NCI-H226 (cell line): ENCODE measurements around the gene RASA3.
"Not testable (repeated sequence)": the region's sequence is repeated elsewhere in the genome, so short reads cannot be mapped to it uniquely, and the experiment has no call there.

Experiments
- DNase-seq: peaks from one replicate; pipeline ENCODE4 v3.0.0-alpha.2; 2015

The RASA3 gene

DNA sequence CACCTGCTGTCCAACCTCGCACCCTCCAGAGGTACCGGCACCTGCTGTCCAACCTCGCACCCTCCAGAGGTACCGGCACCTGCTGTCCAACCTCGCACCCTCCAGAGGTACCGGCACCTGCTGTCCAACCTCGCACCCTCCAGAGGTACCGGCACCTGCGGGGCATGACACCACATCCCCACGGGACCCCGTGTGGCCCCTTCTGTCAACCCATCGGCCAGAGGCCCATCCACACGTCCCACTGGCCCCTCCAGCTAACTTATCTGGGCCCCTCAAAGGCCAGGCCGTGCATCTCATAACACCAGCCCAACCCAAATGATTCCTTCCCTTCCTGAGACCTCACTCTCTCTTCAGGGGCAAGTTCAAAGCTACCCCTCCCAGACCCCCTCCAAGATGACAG lies 6.3 kb downstream of the RASA3 start:
- not testable (repeated sequence) for DNase-seq

GRCh38 chr13:114125589-114125988 lies 6.8 kb downstream of the RASA3 start:
- DNase-seq: no peak

GRCh38 chr13:114124921-114125320 lies 7.5 kb downstream of the RASA3 start:
- DNase-seq: peak; percentile 72

- DNase-seq: no peak
These were observed 8.0 kb downstream of the RASA3 start for GRCh38 chr13:114124431-114124830.

DNA sequence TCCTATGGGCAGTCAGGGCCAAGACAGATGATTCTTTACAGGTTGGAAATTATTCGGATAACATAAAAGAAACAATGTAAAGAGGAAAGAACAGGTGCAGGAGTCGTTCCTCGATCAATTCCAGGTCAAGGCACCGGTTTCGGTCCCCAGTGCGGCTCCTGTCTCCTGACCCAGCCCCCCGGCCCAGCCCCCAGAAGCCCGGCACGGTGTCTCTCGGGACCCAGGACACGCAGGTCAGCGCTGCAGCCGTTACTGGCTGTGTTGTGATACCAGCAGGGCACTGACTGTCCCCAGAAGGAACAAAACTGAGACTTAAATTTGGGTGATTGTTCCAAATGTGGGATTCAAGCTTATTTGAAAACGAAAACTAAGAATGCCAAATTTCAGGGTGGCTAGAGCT lies 8.5 kb downstream of the RASA3 start:
- DNase-seq: no peak

GRCh38 chr13:114123448-114123847 lies 9.0 kb downstream of the RASA3 start:
- DNase-seq: no peak

DNA sequence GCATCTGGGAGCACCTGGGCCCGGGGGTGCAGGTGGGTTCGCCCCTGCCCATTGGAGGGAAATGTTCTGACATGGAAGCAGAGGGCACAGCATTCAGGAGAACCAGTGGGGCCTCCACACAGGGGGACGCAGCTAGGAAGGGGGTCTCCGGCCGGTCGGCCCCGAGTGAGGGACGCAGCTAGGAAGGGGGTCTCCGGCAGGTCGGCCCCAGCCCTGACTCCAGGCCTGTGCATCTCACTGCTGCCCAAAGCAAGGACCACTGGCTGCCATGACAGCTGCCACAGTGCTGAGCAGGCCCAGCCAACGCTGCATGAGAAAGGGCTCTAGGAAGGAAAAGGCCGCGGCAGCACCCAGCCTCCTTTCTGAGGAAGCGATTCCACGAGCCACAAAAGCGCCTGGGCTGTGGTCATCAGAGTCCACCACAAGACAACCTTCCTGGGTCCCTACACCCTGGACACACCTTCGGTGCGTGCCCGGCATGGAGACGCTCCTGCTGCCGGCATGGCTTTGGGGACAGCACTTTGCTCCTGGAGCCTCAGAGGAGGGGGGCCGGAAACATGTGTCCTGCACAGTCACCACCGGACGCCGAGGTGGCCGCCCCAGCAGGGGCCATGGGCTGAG lies 9.7 kb downstream of the RASA3 start:
- DNase-seq: no peak

DNA sequence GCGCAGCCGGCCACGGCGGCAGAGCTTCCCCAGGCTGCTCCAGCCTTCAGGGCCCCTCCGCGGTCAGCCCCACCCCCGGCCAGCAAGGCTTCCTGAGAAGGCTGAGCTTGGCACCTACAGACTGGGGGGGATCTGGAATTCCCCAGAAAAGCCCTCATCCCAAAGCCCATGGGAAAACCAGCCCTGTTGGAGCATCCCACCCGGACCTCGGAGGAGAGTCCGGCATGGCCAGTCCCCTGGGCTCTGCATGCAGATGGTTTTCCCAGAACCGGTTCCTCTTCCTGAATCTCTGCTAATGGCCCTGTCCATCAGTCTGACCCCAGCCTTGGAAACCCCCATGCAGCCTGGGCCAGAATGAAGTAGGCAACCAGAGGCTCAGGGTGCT lies 10.3 kb downstream of the RASA3 start:
- DNase-seq: no peak

DNA sequence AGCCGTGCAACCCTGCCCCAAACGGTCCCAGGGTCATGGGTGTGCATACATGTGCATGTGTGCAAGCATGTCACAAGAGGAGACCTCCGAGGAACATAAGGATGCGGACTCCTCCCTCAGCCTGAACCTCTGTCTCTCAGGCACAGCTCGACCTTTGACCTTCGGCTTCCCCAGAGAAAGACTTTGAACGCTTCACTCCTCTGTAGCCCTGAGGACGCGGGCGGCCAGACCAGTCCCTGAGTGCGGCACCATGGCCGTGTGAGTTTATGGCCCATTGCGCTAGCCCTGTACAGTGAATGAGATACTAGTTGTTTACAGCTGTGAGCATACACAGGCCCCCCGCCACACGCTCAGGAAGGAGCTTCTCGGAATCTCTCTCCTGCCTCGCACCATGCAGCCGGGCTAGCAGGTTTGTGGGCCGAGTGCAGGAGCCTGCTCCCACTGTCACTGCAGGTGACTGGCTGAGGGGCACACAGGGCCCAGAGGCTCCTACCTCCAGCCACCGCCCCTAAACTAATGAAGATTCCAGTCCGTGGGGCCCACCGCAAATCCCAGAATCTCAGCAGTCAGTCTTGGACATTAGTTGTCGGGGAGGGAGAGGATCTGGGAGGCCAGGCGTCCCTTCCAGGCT lies 10.8 kb downstream of the RASA3 start:
- no peak for DNase-seq

- DNase-seq: no peak
These were observed 11.4 kb downstream of the RASA3 start for GRCh38 chr13:114121031-114121430.

GRCh38 chr13:114120591-114121011 lies 11.8 kb downstream of the RASA3 start:
- no peak for DNase-seq

GRCh38 chr13:114119196-114119595 lies 13.2 kb downstream of the RASA3 start:
- DNase-seq: peak; percentile 91

DNA sequence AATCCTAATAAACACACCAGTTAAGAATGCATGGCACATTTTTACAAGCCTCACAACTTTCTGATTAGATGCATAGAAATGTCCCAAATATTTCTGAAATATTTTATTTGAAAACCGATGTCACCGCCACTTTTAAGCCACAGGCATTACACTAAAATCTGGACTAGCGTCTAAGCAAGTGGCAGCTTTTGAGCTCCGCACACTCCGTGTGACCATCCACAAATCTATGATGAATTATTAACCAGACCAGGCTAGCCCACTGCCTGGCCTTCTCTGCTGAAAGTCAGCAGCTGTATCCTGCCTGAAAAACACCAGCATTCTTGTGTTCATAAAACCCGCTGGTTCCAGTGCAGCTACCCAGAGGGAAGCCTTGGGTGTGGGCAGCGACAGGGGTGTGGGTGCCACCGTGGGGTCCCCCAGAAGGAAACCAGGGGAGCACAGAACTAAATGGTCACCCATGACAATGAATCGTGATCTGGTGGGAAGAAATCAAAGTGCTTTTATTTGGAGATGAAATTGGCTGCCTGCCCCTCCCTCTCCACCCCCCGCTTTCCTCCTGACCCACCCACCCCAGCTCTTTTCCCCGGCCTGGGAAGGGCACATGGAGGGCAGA lies 13.8 kb downstream of the RASA3 start:
- peak; percentile 34 for DNase-seq

DNA sequence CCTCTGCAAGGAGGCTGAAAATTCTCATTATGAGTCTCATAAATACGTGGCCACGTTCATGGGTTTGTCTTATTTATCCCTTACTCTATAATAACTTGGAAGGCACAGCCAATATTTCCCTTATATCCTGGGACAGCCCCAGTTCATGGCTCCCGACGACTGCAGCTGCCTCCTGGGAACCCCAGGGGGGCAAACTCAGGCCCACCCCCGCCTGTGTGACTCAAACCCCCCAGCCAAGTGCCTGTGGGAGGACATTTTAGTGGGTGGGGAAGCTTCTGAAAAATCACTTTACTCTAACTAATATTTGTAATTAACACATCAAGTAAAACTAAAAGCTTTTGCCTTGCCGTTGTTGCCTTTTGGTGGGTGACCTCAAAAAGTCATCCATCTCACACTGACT lies 14.3 kb downstream of the RASA3 start:
- DNase-seq: no peak

GRCh38 chr13:114117341-114117874 lies 15.0 kb downstream of the RASA3 start:
- DNase-seq: not testable (repeated sequence)

GRCh38 chr13:114116734-114117133 lies 15.7 kb downstream of the RASA3 start:
- no peak for DNase-seq

DNA sequence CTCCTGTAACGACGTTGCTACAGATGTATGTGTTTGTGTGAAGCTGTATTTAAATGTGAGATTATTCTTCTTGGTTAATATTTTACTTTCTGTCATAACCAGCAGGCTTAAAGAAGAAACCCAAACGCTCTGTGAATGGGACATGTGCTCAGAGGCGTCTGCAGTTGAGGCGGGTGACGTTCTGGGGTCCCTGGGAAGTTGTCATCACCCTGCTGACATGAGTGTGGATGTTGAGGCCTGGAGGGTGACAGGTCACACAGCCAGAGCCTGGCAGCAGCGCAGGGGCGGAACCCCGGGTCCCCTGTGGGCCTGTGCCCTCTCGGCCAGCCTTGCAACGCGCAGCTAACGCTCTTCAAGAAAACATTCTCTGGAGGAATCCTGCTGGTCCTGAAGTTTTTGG lies 16.6 kb downstream of the RASA3 start:
- no peak for DNase-seq

- peak; percentile 63 for DNase-seq
These were observed 17.2 kb downstream of the RASA3 start for GRCh38 chr13:114115191-114115671.

- not testable (repeated sequence) for DNase-seq
These were observed 17.8 kb downstream of the RASA3 start for GRCh38 chr13:114114666-114115065.

- no peak for DNase-seq
These were observed 18.3 kb downstream of the RASA3 start for GRCh38 chr13:114114006-114114640.

DNA sequence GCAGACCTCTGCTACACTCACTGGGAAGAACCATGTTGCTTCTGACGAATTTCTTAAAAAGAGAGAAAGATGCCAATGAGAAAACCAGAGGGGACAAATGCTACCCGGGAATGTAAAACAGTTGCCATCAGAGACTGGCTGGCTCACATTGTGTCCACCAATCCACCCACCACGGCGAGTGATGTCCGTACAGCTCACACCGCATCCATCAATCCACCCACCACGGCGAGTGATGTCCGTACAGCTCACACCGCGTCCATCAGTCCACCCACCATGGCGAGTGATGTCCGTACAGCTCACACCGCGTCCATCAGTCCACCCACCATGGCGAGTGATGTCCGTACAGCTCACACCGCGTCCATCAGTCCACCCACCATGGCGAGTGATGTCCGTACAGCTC lies 19.0 kb downstream of the RASA3 start:
- DNase-seq: not testable (repeated sequence)

DNA sequence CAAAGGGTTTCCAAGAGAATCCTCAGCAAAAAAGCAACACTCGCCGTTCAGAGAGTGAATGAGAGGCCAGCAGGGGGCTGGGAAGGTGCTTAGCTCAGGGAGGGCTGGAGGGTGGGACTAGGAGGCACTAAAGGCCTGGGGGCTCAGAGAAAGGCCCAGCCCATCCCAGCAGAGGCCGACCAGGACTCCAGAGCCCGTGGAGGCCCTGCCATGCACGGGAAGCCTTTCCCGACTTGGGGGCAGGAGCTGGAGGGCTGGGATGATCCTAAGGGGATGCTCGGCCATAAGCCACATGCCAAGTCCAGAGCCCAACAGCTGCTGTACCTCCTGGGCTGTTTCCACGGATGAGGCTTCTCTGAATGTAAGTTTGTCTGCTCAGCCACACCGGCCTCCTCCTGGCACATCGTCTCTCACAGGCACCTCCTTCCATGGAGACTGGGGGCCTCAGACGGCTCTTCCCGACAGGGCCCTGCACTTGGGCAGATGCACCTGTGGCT lies 19.5 kb downstream of the RASA3 start:
- no peak for DNase-seq

DNA sequence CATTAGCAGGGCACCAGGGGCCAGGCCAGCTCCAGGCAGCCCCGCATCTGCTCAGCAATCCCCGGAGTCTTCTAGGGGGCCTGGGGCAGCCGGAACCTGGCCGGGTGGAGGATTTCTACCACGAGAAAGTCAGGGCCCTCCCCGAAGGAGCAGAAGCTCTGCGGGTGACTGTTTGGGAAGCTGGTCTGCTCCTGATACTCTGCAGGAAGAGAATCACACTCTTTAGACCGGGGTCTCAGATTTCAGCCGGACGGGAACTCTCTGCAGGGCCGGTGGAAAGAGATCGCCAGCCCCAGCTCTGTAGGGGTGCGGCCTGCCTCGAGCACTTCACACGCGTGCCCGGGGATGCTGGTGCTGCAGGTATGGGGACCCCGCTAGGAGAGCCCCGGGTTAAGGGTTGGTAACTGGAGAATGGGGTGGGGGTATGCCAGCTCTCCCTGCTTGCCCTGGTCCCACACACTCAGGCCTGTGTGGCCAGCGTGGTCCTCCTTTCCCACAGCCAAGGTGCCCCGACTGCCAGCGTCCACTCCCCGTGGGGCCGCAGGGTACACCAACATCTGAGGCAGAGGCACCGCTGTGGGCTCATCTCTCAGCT lies 20.1 kb downstream of the RASA3 start:
- no peak for DNase-seq
